ENCODE results near the gene AASS.

GRCh38 chr7:122161628-122162027 is 17.6 kb upstream of the AASS start:
- TF ChIP-seq CTCF (conservative IDR thresholded peaks at IDR 0.05; ENCODE audit: low read depth, low read length) (no peak), EZH2 (IDR thresholded peaks at IDR 0.05; ENCODE audit: low read length, unreplicated experiment) (no peak), EZH2phosphoT487 (IDR thresholded peaks at IDR 0.05; ENCODE audit: borderline replicate concordance, low read length) (no peak)
